Measurements from ENCODE around the gene ABCB9.

The ABCB9 gene

GRCh38 chr12:122964439-122965257, 1.6 kb downstream of the ABCB9 start:
- DNase-seq (ENCODE audit: low spot score), result peak; percentile 45

- no peak for DNase-seq (ENCODE audit: low spot score)
Observed at GRCh38 chr12:122963941-122964265, 2.4 kb downstream of the ABCB9 start.

- no peak for DNase-seq (ENCODE audit: low spot score)
Observed at GRCh38 chr12:122961531-122962329, 4.5 kb downstream of the ABCB9 start.

- DNase-seq (ENCODE audit: low spot score), result no peak
Observed at GRCh38 chr12:122960193-122960569, 6.1 kb downstream of the ABCB9 start.

- DNase-seq (ENCODE audit: low spot score), result no peak
Observed at GRCh38 chr12:122959566-122960192, 6.6 kb downstream of the ABCB9 start.

GRCh38 chr12:122958198-122958888, 7.9 kb downstream of the ABCB9 start:
- DNase-seq (ENCODE audit: low spot score), result no peak

- DNase-seq (ENCODE audit: low spot score), result no peak
Observed at GRCh38 chr12:122956035-122956434, 10.2 kb downstream of the ABCB9 start.

GRCh38 chr12:122955156-122955555, 11.1 kb downstream of the ABCB9 start:
- no peak for DNase-seq (ENCODE audit: low spot score)

- peak; percentile 68 for DNase-seq (ENCODE audit: low spot score)
Observed at GRCh38 chr12:122951979-122952892, 14.0 kb downstream of the ABCB9 start.

GRCh38 chr12:122951406-122951805, 14.9 kb downstream of the ABCB9 start:
- DNase-seq (ENCODE audit: low spot score), result no peak

GRCh38 chr12:122949816-122950675, 16.2 kb downstream of the ABCB9 start:
- DNase-seq (ENCODE audit: low spot score), result no peak

GRCh38 chr12:122949405-122949804, 16.9 kb downstream of the ABCB9 start:
- no peak for DNase-seq (ENCODE audit: low spot score)

GRCh38 chr12:122948605-122949004, 17.7 kb downstream of the ABCB9 start:
- no peak for DNase-seq (ENCODE audit: low spot score)

- DNase-seq (ENCODE audit: low spot score), result no peak
Observed at GRCh38 chr12:122947352-122947792, 18.9 kb downstream of the ABCB9 start.

GRCh38 chr12:122946690-122947341, 19.4 kb downstream of the ABCB9 start:
- DNase-seq (ENCODE audit: low spot score), result no peak

- no peak for DNase-seq (ENCODE audit: low spot score)
Observed at GRCh38 chr12:122944605-122945592, 21.4 kb downstream of the ABCB9 start.

GRCh38 chr12:122943196-122943595, 23.1 kb downstream of the ABCB9 start:
- DNase-seq (ENCODE audit: low spot score), result no peak

GRCh38 chr12:122942637-122943036, 23.6 kb downstream of the ABCB9 start:
- no peak for DNase-seq (ENCODE audit: low spot score)

Measured in SK-N-DZ (cell line).